Effector memory CD8-positive, alpha-beta T cell (primary cell): ENCODE results near the gene GNB1.

Experiments used
- ATAC-seq: fragments of 150-1000 bp; cut with Tn5 transposase; replicated peaks from 2 replicates; pipeline ENCODE4 v1.10.0; 2021; ENCODE audit warnings: mild to moderate bottlenecking, moderate library complexity
- DNase-seq, 3 experiments: peaks; one replicate each; pipeline ENCODE4 v3.0.0; 2021
- H3K27ac Mint-ChIP-seq, 2 donors: one replicate each; pipeline ENCODE4 v1.8.0; 2022; ENCODE audit warnings: mild to moderate bottlenecking in 2 of 2, mixed read lengths in 2 of 2, moderate library complexity in 2 of 2
- H3K27me3 Mint-ChIP-seq, 2 donors: one replicate each; pipeline ENCODE4 v1.8.0; 2022; ENCODE audit warnings: mixed read lengths in 2 of 2
- H3K36me3 Mint-ChIP-seq: one replicate; pipeline ENCODE4 v1.8.0; 2022; ENCODE audit warnings: mild to moderate bottlenecking, moderate library complexity, mixed read lengths; ENCODE audit not compliant: insufficient read depth
- H3K4me1 Mint-ChIP-seq, 2 donors: one replicate each; pipeline ENCODE4 v1.8.0; 2022; ENCODE audit warnings: low read depth in 2 of 2, mixed read lengths in 2 of 2
- H3K4me3 Mint-ChIP-seq, 2 donors: one replicate each; pipeline ENCODE4 v1.8.0; 2022; ENCODE audit warnings: mild to moderate bottlenecking in 2 of 2, mixed read lengths in 2 of 2, moderate library complexity in 2 of 2
- H3K9me3 Mint-ChIP-seq, 2 donors: one replicate each; pipeline ENCODE4 v1.8.0; 2022; ENCODE audit warnings: mixed read lengths in 2 of 2

Gene GNB1

GRCh38 chr1:1777583-1777899 lies 113.3 kb downstream of the GNB1 start:
- DNase-seq, result no peak
- H3K4me1 Mint-ChIP-seq, result peaks cover 46 to 48% of the 10 kb centered on the region in 2 donors
- H3K27ac Mint-ChIP-seq, result peak overlapping the region; percentile 58 to 89
- ATAC-seq, result no peak
- H3K36me3 Mint-ChIP-seq, result peaks cover 32% of the 10 kb centered on the region
- H3K4me3 Mint-ChIP-seq, result peak overlapping the region; percentile 67 to 81
- H3K9me3 Mint-ChIP-seq, result no peaks in the 10 kb centered on the region
- no peaks in the 10 kb centered on the region for H3K27me3 Mint-ChIP-seq

GRCh38 chr1:1776672-1777582 lies 114.0 kb downstream of the GNB1 start:
- ATAC-seq (no peak), DNase-seq (no peak)
- H3K9me3 Mint-ChIP-seq, result no peaks in the 10 kb centered on the region
- H3K4me1 Mint-ChIP-seq, result peaks cover 46 to 47% of the 10 kb centered on the region in 2 donors
- H3K4me3 Mint-ChIP-seq, result peak overlapping the region; percentile 67 to 81
- H3K27ac Mint-ChIP-seq, result peak overlapping the region; percentile 58 to 89
- no peaks in the 10 kb centered on the region for H3K27me3 Mint-ChIP-seq
- H3K36me3 Mint-ChIP-seq, result peaks cover 38% of the 10 kb centered on the region

DNA sequence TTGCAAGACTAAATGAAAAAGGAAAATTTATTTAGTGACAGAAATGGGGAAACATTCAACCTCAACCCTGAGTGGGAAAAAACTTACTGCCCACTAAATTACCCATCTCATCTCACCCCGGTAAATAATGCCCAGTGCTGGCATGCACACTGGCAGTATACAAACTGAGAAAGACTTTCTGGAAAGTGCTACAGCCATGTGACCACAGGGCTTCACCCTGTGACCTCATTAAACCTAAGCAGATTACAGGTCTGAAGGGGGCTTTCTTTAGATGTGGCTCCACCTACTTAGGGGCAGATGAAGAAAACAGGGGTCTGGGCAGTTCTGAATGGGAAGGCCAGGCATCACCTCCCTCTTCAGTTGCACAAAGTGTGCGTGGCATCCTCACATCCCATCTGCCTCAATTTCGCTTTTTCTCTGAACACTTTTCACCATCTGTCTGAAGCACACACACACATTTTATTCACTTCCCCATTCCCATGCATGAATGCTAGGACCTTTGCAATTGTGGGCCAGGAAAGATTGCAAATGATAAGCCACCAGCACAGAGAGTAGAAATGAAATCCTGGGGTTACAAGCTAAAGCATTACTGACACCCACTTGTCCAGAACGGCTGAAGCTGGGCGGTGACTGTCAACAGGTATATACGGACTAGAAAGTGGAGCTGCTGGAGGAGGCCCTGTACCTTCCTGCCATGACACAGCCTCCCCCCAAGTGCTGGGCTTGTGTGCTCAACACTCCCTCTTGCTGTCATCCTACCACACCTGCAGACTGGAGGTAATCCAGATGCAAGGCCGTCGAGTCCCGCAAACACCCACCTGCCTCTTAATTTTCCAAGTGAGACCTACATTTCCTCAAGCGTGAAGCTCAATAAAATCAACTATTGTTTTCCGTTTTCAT lies 115.3 kb downstream of the GNB1 start:
- Mint-ChIP-seq H3K9me3 (no peaks in the 10 kb centered on the region), H3K36me3 (peaks cover 43% of the 10 kb centered on the region), H3K4me1 (peaks cover 33 to 34% of the 10 kb centered on the region in 2 donors)

DNA sequence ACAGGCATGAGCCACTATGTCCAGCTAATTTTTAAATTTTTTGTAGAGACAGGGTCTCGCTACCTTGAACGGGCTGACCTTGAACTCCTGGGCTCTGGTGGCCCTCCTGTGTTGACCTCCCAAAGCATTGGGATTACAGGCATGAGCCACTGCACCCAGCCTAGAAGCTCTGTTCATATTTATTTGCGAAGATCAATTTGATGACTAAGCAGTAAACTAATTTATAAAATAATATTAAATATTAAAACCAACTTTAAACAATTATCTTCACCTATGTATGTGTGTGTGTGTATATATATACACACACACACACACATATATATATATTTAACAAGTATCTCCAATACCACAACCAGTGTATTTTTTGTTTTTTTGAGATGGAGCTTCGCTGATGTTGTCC lies 117.0 kb downstream of the GNB1 start:
- DNase-seq (no peak), ATAC-seq (no peak)
- Mint-ChIP-seq H3K9me3 (no peaks in the 10 kb centered on the region), H3K27ac (no peak overlapping the region), H3K27me3 (no peaks in the 10 kb centered on the region), H3K4me3 (no peak overlapping the region), H3K36me3 (peaks cover 26% of the 10 kb centered on the region), H3K4me1 (peaks cover 20 to 23% of the 10 kb centered on the region in 2 donors)

More for the DNA sequence above, 115.3 kb downstream of the GNB1 start:
- DNase-seq (no peak), ATAC-seq (no peak)
- Mint-ChIP-seq H3K4me3 (peak overlapping the region in 1 of 2 donors; percentile 67), H3K27me3 (no peaks in the 10 kb centered on the region), H3K27ac (peak overlapping the region in 1 of 2 donors; percentile 58)

DNA sequence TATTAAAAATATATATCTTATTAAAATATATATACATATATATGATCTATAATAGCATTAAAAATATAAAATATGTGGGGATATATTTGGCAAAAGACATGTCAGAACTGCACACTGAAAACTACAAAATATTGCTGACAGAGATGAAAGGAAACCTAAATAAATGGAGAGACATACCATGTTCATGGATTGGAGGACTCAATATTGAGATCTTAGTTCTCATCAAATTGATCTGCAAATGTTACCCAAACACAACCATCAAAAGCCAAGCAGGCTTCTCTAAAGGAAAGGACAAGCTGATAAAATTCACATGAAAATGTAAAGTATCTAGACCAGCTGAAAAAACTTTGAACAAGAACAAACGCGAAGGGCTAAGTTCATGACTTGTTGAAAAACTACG lies 119.8 kb downstream of the GNB1 start:
- DNase-seq (no peak), ATAC-seq (no peak)
- Mint-ChIP-seq H3K9me3 (no peaks in the 10 kb centered on the region), H3K27me3 (no peaks in the 10 kb centered on the region), H3K27ac (no peak overlapping the region), H3K4me3 (no peak overlapping the region), H3K4me1 (peaks cover 14 to 18% of the 10 kb centered on the region in 2 donors), H3K36me3 (peaks cover 26% of the 10 kb centered on the region)

DNA sequence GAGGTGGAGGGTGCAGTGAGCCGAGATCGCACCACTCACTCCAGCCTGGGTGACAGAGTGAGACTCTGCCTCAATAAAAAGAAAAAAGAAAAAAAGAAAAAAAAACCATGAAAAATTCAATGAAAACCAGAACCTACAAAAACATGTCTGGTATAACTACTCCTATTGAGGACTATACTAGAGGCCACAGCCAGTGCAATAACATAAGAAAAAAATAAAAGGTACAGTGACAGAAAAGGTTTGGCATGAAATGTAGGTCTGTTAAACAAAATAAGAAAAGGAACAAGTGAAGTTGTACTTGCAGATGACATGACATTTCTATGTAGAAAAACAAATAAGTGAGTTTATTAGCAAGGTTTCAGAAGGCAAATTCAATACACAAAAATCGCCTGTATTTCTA lies 120.8 kb downstream of the GNB1 start:
- H3K4me1 Mint-ChIP-seq, result peaks cover 5 to 9% of the 10 kb centered on the region in 2 donors
- no peak for ATAC-seq
- no peaks in the 10 kb centered on the region for H3K27me3 Mint-ChIP-seq
- H3K4me3 Mint-ChIP-seq, result no peak overlapping the region
- no peaks in the 10 kb centered on the region for H3K9me3 Mint-ChIP-seq
- peak overlapping the region in 1 of 2 donors; percentile 25 for H3K27ac Mint-ChIP-seq
- peaks cover 33% of the 10 kb centered on the region for H3K36me3 Mint-ChIP-seq
- no peak for DNase-seq

DNA sequence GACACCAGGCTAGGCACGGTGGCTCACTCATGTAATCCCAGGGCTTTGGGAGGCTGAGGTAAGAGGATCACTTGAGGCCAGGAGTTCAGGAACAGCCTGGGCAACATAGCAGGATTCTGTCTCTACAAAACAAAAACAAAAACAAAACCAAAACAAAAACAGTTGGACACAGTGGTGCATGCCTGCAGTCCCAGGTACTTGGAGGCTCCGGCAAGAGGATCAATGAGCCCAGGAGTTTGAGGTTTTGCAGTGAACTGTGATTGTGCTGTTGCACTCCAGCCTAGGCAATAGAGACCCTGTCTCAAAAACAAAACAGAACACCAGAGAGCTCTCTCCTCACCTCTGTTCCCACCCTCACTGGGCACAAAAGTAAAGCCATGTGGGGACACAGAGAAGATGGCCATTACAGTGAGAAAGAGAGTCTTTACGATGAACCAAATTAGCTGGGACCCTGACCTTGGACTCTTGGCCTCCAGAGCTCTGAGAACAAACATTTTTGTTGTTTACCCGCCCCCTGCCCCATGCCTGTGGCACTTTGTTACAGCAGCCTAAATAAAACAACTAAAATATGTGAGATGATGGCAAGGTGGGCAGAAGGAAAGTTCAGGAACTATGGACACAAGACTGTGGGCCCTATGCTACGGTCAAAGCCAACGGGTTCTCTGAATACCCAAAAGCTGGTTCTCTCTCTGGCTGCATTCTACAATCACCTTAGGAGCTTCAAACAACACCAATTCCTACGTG lies 122.5 kb downstream of the GNB1 start:
- ATAC-seq, result no peak
- H3K27me3 Mint-ChIP-seq, result no peaks in the 10 kb centered on the region
- no peaks in the 10 kb centered on the region for H3K9me3 Mint-ChIP-seq
- no peak overlapping the region for H3K4me3 Mint-ChIP-seq
- peak overlapping the region; percentile 69 to 86 for H3K27ac Mint-ChIP-seq
- no peak for DNase-seq
- H3K36me3 Mint-ChIP-seq, result peaks cover 45% of the 10 kb centered on the region
- peaks cover 6 to 9% of the 10 kb centered on the region in 2 donors for H3K4me1 Mint-ChIP-seq

GRCh38 chr1:1764876-1765470 lies 125.9 kb downstream of the GNB1 start:
- H3K4me3 Mint-ChIP-seq, result no peak overlapping the region
- ATAC-seq (no peak), DNase-seq (no peak)
- peaks cover 45% of the 10 kb centered on the region for H3K36me3 Mint-ChIP-seq
- peaks cover 5 to 6% of the 10 kb centered on the region in 2 donors for H3K4me1 Mint-ChIP-seq
- H3K27me3 Mint-ChIP-seq, result no peaks in the 10 kb centered on the region
- H3K27ac Mint-ChIP-seq, result no peak overlapping the region
- no peaks in the 10 kb centered on the region for H3K9me3 Mint-ChIP-seq

GRCh38 chr1:1763657-1764621 lies 126.9 kb downstream of the GNB1 start:
- H3K27me3 Mint-ChIP-seq, result no peaks in the 10 kb centered on the region
- H3K4me1 Mint-ChIP-seq, result peaks cover 4 to 12% of the 10 kb centered on the region in 2 donors
- no peak overlapping the region for H3K27ac Mint-ChIP-seq
- H3K9me3 Mint-ChIP-seq, result no peaks in the 10 kb centered on the region
- no peak for DNase-seq
- peaks cover 52% of the 10 kb centered on the region for H3K36me3 Mint-ChIP-seq
- no peak overlapping the region for H3K4me3 Mint-ChIP-seq
- peak; percentile 42 for ATAC-seq

- H3K27ac Mint-ChIP-seq, result peak overlapping the region in 1 of 2 donors; percentile 81
Observed at GRCh38 chr1:1761504-1762376, 129.1 kb downstream of the GNB1 start.

GRCh38 chr1:1760715-1761114 lies 130.2 kb downstream of the GNB1 start:
- H3K9me3 Mint-ChIP-seq, result no peaks in the 10 kb centered on the region
- ATAC-seq (no peak), DNase-seq (no peak)
- peak overlapping the region in 1 of 2 donors; percentile 81 for H3K27ac Mint-ChIP-seq
- H3K4me3 Mint-ChIP-seq, result no peak overlapping the region
- H3K36me3 Mint-ChIP-seq, result peaks cover 53% of the 10 kb centered on the region
- H3K27me3 Mint-ChIP-seq, result no peaks in the 10 kb centered on the region
- H3K4me1 Mint-ChIP-seq, result peaks cover 5 to 16% of the 10 kb centered on the region in 2 donors

More at GRCh38 chr1:1761504-1762376, 129.1 kb downstream of the GNB1 start:
- Mint-ChIP-seq H3K9me3 (no peaks in the 10 kb centered on the region), H3K4me1 (peaks cover 5 to 16% of the 10 kb centered on the region in 2 donors), H3K36me3 (peaks cover 56% of the 10 kb centered on the region), H3K27me3 (no peaks in the 10 kb centered on the region), H3K4me3 (no peak overlapping the region)
- no peak for ATAC-seq
- no peak for DNase-seq
